Astrocyte (in vitro differentiated cells and primary cell): ENCODE data around the gene DNPH1. TPM values are rescaled to one million over a fixed set of nuclear protein-coding genes. Genes with fewer than 3 reads are reported as not detected.

ENCODE experiments used
- DNase-seq: peaks from one replicate; pipeline ENCODE4 v3.0.0-alpha.2; 2010; ENCODE audit warnings: low read depth
- FAIRE-seq: peaks from 2 replicates; lab custom pipeline; 2011; peaks lifted over from hg19 to GRCh38; lab: Jason Lieb, UNC
- H2AFZ ChIP-seq: 2 replicates; pipeline ENCODE4 v1.6.0; 2012; ENCODE audit warnings: low read depth, low read length, inconsistent platforms
- H3K27ac ChIP-seq: 2 replicates; pipeline ENCODE4 v1.5.1; 2011; ENCODE audit warnings: low read depth, low read length, inconsistent platforms
- H3K27me3 ChIP-seq: 2 replicates; pipeline ENCODE4 v1.6.0; 2011; ENCODE audit warnings: low read length, inconsistent platforms; ENCODE audit not compliant: insufficient read depth
- H3K36me3 ChIP-seq: 2 replicates; pipeline ENCODE4 v1.5.1; 2011; ENCODE audit warnings: low read length, inconsistent platforms; ENCODE audit not compliant: insufficient read depth
- H3K4me1 ChIP-seq: 2 replicates; pipeline ENCODE4 v1.5.1; 2011; ENCODE audit warnings: low read length, inconsistent platforms; ENCODE audit not compliant: insufficient read depth
- H3K4me2 ChIP-seq: 2 replicates; pipeline ENCODE4 v1.6.0; 2012; ENCODE audit warnings: low read length, inconsistent platforms
- H3K4me3 ChIP-seq: 2 replicates; pipeline ENCODE4 v1.5.1; 2011; ENCODE audit warnings: low read depth, mild to moderate bottlenecking, low read length, inconsistent platforms; ENCODE audit not compliant: insufficient read depth
- H3K79me2 ChIP-seq: 2 replicates; pipeline ENCODE4 v1.6.0; 2012; ENCODE audit warnings: mild to moderate bottlenecking, low read length, inconsistent platforms; ENCODE audit not compliant: insufficient read depth
- H3K9ac ChIP-seq: 2 replicates; pipeline ENCODE4 v1.6.0; 2012; ENCODE audit warnings: mild to moderate bottlenecking, low read length, inconsistent platforms
- H3K9me3 ChIP-seq: 2 replicates; pipeline ENCODE4 v1.5.1; 2012; ENCODE audit warnings: low read depth, mild to moderate bottlenecking, low read length, inconsistent platforms; ENCODE audit not compliant: insufficient read depth
- H4K20me1 ChIP-seq: 2 replicates; pipeline ENCODE4 v1.6.0; 2012; ENCODE audit warnings: low read length, inconsistent platforms; ENCODE audit not compliant: insufficient read depth
- H3K27ac Mint-ChIP-seq: one replicate; pipeline ENCODE4 v1.8.0; 2021; ENCODE audit warnings: mild to moderate bottlenecking, mixed read lengths; ENCODE audit not compliant: unreplicated experiment
- H3K27me3 Mint-ChIP-seq: one replicate; pipeline ENCODE4 v1.8.0; 2021; ENCODE audit warnings: low read depth, mixed read lengths; ENCODE audit not compliant: unreplicated experiment
- H3K36me3 Mint-ChIP-seq: one replicate; pipeline ENCODE4 v1.8.0; 2021; ENCODE audit warnings: low read depth, mixed read lengths; ENCODE audit not compliant: unreplicated experiment
- H3K4me1 Mint-ChIP-seq: one replicate; pipeline ENCODE4 v1.8.0; 2021; ENCODE audit warnings: low read depth, mixed read lengths; ENCODE audit not compliant: unreplicated experiment
- H3K4me3 Mint-ChIP-seq: one replicate; pipeline ENCODE4 v1.8.0; 2021; ENCODE audit warnings: mild to moderate bottlenecking, moderate library complexity, mixed read lengths; ENCODE audit not compliant: unreplicated experiment
- H3K9me3 Mint-ChIP-seq: one replicate; pipeline ENCODE4 v1.8.0; 2021; ENCODE audit warnings: mild to moderate bottlenecking, mixed read lengths; ENCODE audit not compliant: unreplicated experiment
- CTCF ChIP-seq: IDR thresholded peaks from 2 replicates; pipeline ENCODE4 v1.5.1; 2011; ENCODE audit warnings: low read depth, mild to moderate bottlenecking, inconsistent platforms, low read length, moderate library complexity; ENCODE audit not compliant: insufficient read depth
- EZH2 ChIP-seq: IDR thresholded peaks from 2 replicates; pipeline ENCODE4 v1.6.1; 2012; ENCODE audit warnings: mild to moderate bottlenecking, low read length, inconsistent platforms; ENCODE audit not compliant: insufficient read depth
- total RNA-seq: library from RNA; stranded (reverse); gene quantifications from 2 replicates; pipeline ENCODE4 v1.2.1, GENCODE V29; 2021

The DNPH1 gene
- total RNA-seq, 1 donor from 2014 or later = 15.1 TPM

GRCh38 chr6:43187821-43188220, 41.5 kb downstream of the DNPH1 start:
- Mint-ChIP-seq H3K36me3 (peaks cover 26% of the 10 kb centered on the region), H3K4me1 (peaks cover 6% of the 10 kb centered on the region), H3K4me3 (no peak overlapping the region), H3K9me3 (no peaks in the 10 kb centered on the region), H3K27me3 (no peaks in the 10 kb centered on the region), H3K27ac (no peak overlapping the region)
- Histone ChIP-seq H3K9me3 (no peaks in the 10 kb centered on the region), H3K36me3 (peaks cover 4% of the 10 kb centered on the region), H3K4me3 (no peak overlapping the region), H3K4me1 (no peaks in the 10 kb centered on the region), H3K4me2 (no peak overlapping the region), H2AFZ (no peak overlapping the region), H3K27ac (no peak overlapping the region), H3K27me3 (no peaks in the 10 kb centered on the region), H3K79me2 (no peaks in the 10 kb centered on the region), H3K9ac (no peak overlapping the region), H4K20me1 (no peaks in the 10 kb centered on the region)
- no peak for FAIRE-seq
- TF ChIP-seq EZH2 (no peak), CTCF (no peak)
- no peak for DNase-seq

- no peaks in the 10 kb centered on the region for H3K9me3 ChIP-seq
- H2AFZ ChIP-seq = no peak overlapping the region
- no peaks in the 10 kb centered on the region for H4K20me1 ChIP-seq
- Mint-ChIP-seq H3K36me3 (peaks cover 22% of the 10 kb centered on the region), H3K4me1 (peaks cover 12% of the 10 kb centered on the region), H3K4me3 (no peak overlapping the region), H3K27me3 (no peaks in the 10 kb centered on the region), H3K9me3 (no peaks in the 10 kb centered on the region), H3K27ac (no peak overlapping the region)
- no peak overlapping the region for H3K4me3 ChIP-seq
- H3K79me2 ChIP-seq = no peaks in the 10 kb centered on the region
- TF ChIP-seq CTCF = no peak
- TF ChIP-seq EZH2 = no peak
- no peak overlapping the region for H3K27ac ChIP-seq
- H3K36me3 ChIP-seq = peaks cover 4% of the 10 kb centered on the region
- FAIRE-seq = no peak
- H3K4me1 ChIP-seq = peaks cover 7% of the 10 kb centered on the region
- no peak for DNase-seq
- H3K4me2 ChIP-seq = no peak overlapping the region
- H3K9ac ChIP-seq = no peak overlapping the region
- H3K27me3 ChIP-seq = no peaks in the 10 kb centered on the region
Measured at GRCh38 chr6:43186706-43187105, 42.6 kb downstream of the DNPH1 start.

- H3K36me3 ChIP-seq = peaks cover 4% of the 10 kb centered on the region
- no peaks in the 10 kb centered on the region for H3K27me3 ChIP-seq
- no peak overlapping the region for H3K27ac Mint-ChIP-seq
- H3K36me3 Mint-ChIP-seq = peaks cover 24% of the 10 kb centered on the region
- FAIRE-seq (no peak), DNase-seq (no peak)
- no peak overlapping the region for H2AFZ ChIP-seq
- H3K4me3 Mint-ChIP-seq = no peak overlapping the region
- no peak overlapping the region for H3K4me3 ChIP-seq
- peaks cover 19% of the 10 kb centered on the region for H3K4me1 Mint-ChIP-seq
- no peak overlapping the region for H3K9ac ChIP-seq
- H3K9me3 Mint-ChIP-seq = no peaks in the 10 kb centered on the region
- no peak overlapping the region for H3K4me2 ChIP-seq
- peaks cover 14% of the 10 kb centered on the region for H3K4me1 ChIP-seq
- TF ChIP-seq CTCF (no peak), EZH2 (no peak)
- no peaks in the 10 kb centered on the region for H3K9me3 ChIP-seq
- no peak overlapping the region for H3K27ac ChIP-seq
- H4K20me1 ChIP-seq = peaks cover 4% of the 10 kb centered on the region
- no peaks in the 10 kb centered on the region for H3K79me2 ChIP-seq
- H3K27me3 Mint-ChIP-seq = no peaks in the 10 kb centered on the region
Measured at GRCh38 chr6:43186019-43186418, 43.3 kb downstream of the DNPH1 start.
